Memory B cell (primary cell): ENCODE measurements around the gene SP100.
A peak's percentile ranks its signal among the peaks of the same experiment; 100 is the strongest.
"Not testable (repeated sequence)": the region's sequence is repeated elsewhere in the genome, so short reads cannot be mapped to it uniquely, and the experiment has no call there.

ENCODE experiments used
- ATAC-seq: fragments of 150-1000 bp; cut with Tn5 transposase; 2 replicates; pipeline ENCODE4 v1.10.0; 2021; ENCODE audit warnings: low read depth, mild to moderate bottlenecking, moderate library complexity
- DNase-seq, 2 donors: peaks; one replicate each; pipeline ENCODE4 v3.0.0; 2022; ENCODE audit warnings: low spot score in 2 of 2
- H3K27ac Mint-ChIP-seq: one replicate; pipeline ENCODE4 v1.8.0; 2022; ENCODE audit warnings: mild to moderate bottlenecking, moderate library complexity, mixed read lengths
- H3K27me3 Mint-ChIP-seq: one replicate; pipeline ENCODE4 v1.8.0; 2022; ENCODE audit warnings: mixed read lengths
- H3K36me3 Mint-ChIP-seq: one replicate; pipeline ENCODE4 v1.8.0; 2022; ENCODE audit warnings: mild to moderate bottlenecking, mixed read lengths
- H3K4me1 Mint-ChIP-seq: one replicate; pipeline ENCODE4 v1.8.0; 2022; ENCODE audit warnings: mixed read lengths
- H3K4me3 Mint-ChIP-seq: one replicate; pipeline ENCODE4 v1.8.0; 2022; ENCODE audit warnings: mild to moderate bottlenecking, moderate library complexity, mixed read lengths
- H3K9me3 Mint-ChIP-seq: one replicate; pipeline ENCODE4 v1.8.0; 2022; ENCODE audit warnings: mixed read lengths

SP100 gene

DNA sequence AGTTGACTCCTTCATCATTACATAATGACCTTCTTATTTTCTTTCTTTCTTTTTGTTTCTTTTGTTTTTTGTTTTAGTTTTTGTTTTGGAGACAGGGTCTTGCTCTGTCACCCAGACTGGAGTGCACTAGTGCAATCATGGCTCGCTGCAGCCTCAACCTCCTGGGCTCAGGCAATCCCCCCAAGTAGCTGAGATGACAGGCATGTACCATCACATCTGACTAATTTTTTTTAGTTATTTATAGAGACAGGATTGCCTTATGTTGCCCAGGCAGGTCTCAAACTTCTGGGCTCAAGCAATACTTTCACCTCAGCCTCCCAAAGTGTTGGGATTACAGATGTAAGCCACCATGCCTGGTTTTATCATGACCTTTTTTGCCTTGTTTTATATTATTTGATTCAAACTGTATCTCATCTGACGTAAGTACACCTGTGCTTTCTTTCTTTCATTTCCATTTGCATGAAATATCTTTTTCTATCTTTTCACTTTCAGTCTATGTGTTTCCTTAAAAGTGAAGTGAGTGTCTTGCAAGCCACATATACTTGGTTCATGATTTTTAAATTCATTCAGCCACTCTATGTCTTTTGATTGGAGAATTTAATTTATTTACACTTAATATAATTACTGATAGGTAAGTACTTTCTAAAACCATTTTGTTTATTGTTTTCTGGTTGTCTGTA is 39.1 kb downstream of the SP100 start:
- Mint-ChIP-seq H3K4me1 (peaks cover 61% of the 10 kb centered on the region), H3K27me3 (no peaks in the 10 kb centered on the region), H3K4me3 (peak overlapping the region; percentile 12), H3K27ac (peak overlapping the region; percentile 83), H3K36me3 (peaks cover 79% of the 10 kb centered on the region), H3K9me3 (peaks cover 12% of the 10 kb centered on the region)
- ATAC-seq = peak; percentile 42
- no peak for DNase-seq

- H3K9me3 Mint-ChIP-seq = peaks cover 12% of the 10 kb centered on the region
- peak; percentile 87 for ATAC-seq
- DNase-seq = peak in 1 of 2 donors; percentile 23
- peaks cover 80% of the 10 kb centered on the region for H3K36me3 Mint-ChIP-seq
- peak overlapping the region; percentile 49 for H3K4me3 Mint-ChIP-seq
- H3K4me1 Mint-ChIP-seq = peaks cover 63% of the 10 kb centered on the region
- peak overlapping the region; percentile 85 for H3K27ac Mint-ChIP-seq
- no peaks in the 10 kb centered on the region for H3K27me3 Mint-ChIP-seq
Observed at GRCh38 chr2:230457073-230457768, 41.2 kb downstream of the SP100 start.

DNA sequence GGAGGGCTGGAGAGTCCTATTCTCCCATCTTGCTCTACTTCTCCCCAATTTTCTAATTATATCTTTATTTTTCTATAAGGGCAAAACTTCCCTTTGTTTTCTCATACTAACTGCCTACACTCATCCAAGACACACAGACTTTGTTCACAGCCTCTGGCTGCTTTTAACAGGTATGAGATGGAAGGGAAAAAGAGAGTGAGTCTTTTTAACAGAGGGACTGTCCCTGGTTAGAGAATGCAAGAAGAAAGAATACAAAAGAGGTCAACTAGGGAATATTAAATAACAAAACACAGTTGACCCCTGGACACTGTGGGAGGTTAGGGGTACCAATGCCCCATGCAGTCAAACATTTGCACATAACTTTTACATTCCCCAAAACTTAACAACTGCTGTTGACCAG is 41.8 kb downstream of the SP100 start:
- Mint-ChIP-seq H3K4me3 (peak overlapping the region; percentile 49), H3K27me3 (no peaks in the 10 kb centered on the region), H3K27ac (peak overlapping the region; percentile 85), H3K4me1 (peaks cover 65% of the 10 kb centered on the region), H3K9me3 (peaks cover 12% of the 10 kb centered on the region), H3K36me3 (peaks cover 79% of the 10 kb centered on the region)
- ATAC-seq (no peak), DNase-seq (no peak)

- peaks cover 58% of the 10 kb centered on the region for H3K4me1 Mint-ChIP-seq
- H3K4me3 Mint-ChIP-seq = no peak overlapping the region
- no peaks in the 10 kb centered on the region for H3K27me3 Mint-ChIP-seq
- peaks cover 9% of the 10 kb centered on the region for H3K9me3 Mint-ChIP-seq
- H3K36me3 Mint-ChIP-seq = peaks cover 72% of the 10 kb centered on the region
- DNase-seq (no peak), ATAC-seq (no peak)
- H3K27ac Mint-ChIP-seq = peak overlapping the region; percentile 53
Observed at GRCh38 chr2:230459216-230459615, 43.2 kb downstream of the SP100 start.

- peaks cover 25% of the 10 kb centered on the region for H3K4me1 Mint-ChIP-seq
- no peak overlapping the region for H3K4me3 Mint-ChIP-seq
- H3K27me3 Mint-ChIP-seq = no peaks in the 10 kb centered on the region
- peak overlapping the region; percentile 80 for H3K27ac Mint-ChIP-seq
- no peak for ATAC-seq
- peaks cover 69% of the 10 kb centered on the region for H3K36me3 Mint-ChIP-seq
- H3K9me3 Mint-ChIP-seq = peaks cover 13% of the 10 kb centered on the region
- DNase-seq = no peak
Observed at GRCh38 chr2:230471074-230471473, 55.1 kb downstream of the SP100 start.

- no peak for DNase-seq
- Mint-ChIP-seq H3K27ac (peak overlapping the region; percentile 80), H3K4me3 (no peak overlapping the region), H3K9me3 (peaks cover 11% of the 10 kb centered on the region), H3K36me3 (peaks cover 62% of the 10 kb centered on the region), H3K27me3 (no peaks in the 10 kb centered on the region), H3K4me1 (peaks cover 20% of the 10 kb centered on the region)
- peak; percentile 30 for ATAC-seq
Observed at GRCh38 chr2:230472621-230473018, 56.6 kb downstream of the SP100 start.

DNA sequence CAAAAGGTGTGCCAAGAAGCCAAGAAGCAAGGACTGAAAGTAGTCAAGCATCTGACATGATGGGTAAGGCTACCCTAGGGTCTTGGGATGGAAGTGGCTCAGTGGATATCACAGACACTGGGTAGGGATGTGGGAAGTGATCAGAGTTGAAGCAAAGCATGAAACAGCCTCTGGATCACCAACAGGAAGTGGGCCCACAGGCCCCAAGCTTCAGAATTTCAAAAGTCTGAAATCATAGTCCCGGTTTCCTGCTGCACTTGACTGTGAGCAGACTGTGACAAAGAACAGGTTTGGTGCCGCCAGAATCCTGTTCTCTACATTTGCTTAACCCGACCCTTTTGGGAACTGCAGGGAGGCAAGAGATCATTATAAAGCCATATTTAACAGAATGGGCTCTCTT is 57.4 kb downstream of the SP100 start:
- DNase-seq (no peak), ATAC-seq (no peak)
- no peak overlapping the region for H3K4me3 Mint-ChIP-seq
- H3K27ac Mint-ChIP-seq = peak overlapping the region; percentile 80
- no peaks in the 10 kb centered on the region for H3K27me3 Mint-ChIP-seq
- peaks cover 20% of the 10 kb centered on the region for H3K4me1 Mint-ChIP-seq
- H3K9me3 Mint-ChIP-seq = peaks cover 11% of the 10 kb centered on the region
- peaks cover 60% of the 10 kb centered on the region for H3K36me3 Mint-ChIP-seq

GRCh38 chr2:230475143-230475542 is 59.1 kb downstream of the SP100 start:
- Mint-ChIP-seq H3K4me1 (peaks cover 21% of the 10 kb centered on the region), H3K27me3 (no peaks in the 10 kb centered on the region), H3K9me3 (peaks cover 11% of the 10 kb centered on the region), H3K27ac (no peak overlapping the region), H3K36me3 (peaks cover 66% of the 10 kb centered on the region), H3K4me3 (no peak overlapping the region)
- no peak for ATAC-seq
- no peak for DNase-seq

DNA sequence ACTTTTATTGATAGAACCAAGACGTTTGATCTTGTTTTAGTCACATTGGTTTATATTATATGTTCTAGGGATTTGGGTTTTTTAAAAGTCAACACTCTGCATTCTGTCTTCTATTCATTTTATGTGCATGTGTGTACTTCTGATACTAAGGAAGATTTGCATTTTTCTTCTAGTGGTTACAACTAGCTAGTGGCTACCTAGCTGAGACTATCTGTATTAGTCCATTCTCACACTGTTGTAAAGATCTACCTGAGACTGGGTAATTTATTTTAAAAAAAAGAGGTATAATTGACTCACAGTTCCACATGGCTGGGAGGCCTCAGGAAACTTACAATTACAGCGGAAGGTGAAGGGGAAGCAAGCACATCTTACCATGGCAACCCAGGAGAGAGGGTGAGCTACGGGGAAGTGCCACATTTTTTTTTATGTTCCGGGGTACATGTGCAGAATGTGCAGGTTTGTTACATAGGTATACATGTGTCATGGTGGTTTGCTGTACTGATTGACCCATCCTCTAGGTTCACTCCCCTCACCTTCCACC is 69.9 kb downstream of the SP100 start:
- H3K27ac Mint-ChIP-seq = peak overlapping the region; percentile 74
- H3K4me3 Mint-ChIP-seq = no peak overlapping the region
- H3K9me3 Mint-ChIP-seq = peaks cover 6% of the 10 kb centered on the region
- peaks cover 74% of the 10 kb centered on the region for H3K36me3 Mint-ChIP-seq
- DNase-seq (peak in 1 of 2 donors; percentile 23), ATAC-seq (peak; percentile 83)
- no peaks in the 10 kb centered on the region for H3K27me3 Mint-ChIP-seq
- peaks cover 43% of the 10 kb centered on the region for H3K4me1 Mint-ChIP-seq

GRCh38 chr2:230491219-230491618 is 75.2 kb downstream of the SP100 start:
- Mint-ChIP-seq H3K4me1 (peaks cover 38% of the 10 kb centered on the region), H3K36me3 (peaks cover 80% of the 10 kb centered on the region), H3K27ac (peak overlapping the region; percentile 65)
- H3K4me3 Mint-ChIP-seq, DNase-seq, ATAC-seq, H3K27me3 Mint-ChIP-seq, H3K9me3 Mint-ChIP-seq: not testable (repeated sequence)

DNA sequence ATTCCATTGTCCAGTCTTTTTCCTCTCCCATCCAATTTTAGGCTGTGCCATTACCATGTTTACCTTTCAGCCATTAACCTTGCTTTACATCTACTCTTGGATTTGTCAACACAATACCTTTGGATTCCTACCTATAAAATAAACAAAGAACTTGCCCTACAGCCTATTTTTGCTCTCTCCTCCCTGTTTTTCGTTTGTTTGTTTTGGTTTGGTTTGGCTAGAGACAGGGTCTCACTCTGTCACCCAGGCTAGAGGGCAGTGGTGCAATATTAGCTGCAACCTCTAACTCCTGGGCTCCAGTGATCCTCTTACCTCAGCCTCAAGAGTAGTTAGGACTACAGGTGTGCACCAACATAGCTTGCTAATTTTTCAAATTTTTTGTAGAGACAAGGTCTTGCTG is 76.1 kb downstream of the SP100 start:
- DNase-seq (no peak), ATAC-seq (no peak)
- peaks cover 72% of the 10 kb centered on the region for H3K36me3 Mint-ChIP-seq
- no peak overlapping the region for H3K4me3 Mint-ChIP-seq
- peaks cover 7% of the 10 kb centered on the region for H3K9me3 Mint-ChIP-seq
- H3K4me1 Mint-ChIP-seq = peaks cover 38% of the 10 kb centered on the region
- peak overlapping the region; percentile 5 for H3K27ac Mint-ChIP-seq
- H3K27me3 Mint-ChIP-seq = no peaks in the 10 kb centered on the region

DNA sequence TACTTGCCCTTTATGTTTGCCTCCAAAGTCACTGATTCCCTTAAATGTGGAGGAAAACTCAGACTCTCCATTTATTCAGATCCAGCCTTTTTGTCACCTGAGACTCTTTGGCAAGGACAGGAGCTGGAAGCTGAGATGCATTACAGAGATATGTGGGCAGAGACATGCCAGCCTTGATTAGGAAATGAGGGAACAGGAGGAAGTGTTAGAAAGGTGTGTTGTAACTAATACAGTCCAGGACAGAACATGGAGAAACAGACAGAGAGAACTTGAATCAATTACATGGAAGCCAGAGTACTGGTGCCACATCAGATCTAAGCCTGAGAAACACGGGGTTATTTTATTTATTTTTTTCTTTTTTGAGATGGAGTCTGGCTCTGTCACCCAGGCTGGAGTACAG is 79.0 kb downstream of the SP100 start:
- Mint-ChIP-seq H3K36me3 (peaks cover 59% of the 10 kb centered on the region), H3K4me3 (no peak overlapping the region), H3K27ac (peak overlapping the region; percentile 16), H3K9me3 (peaks cover 4% of the 10 kb centered on the region), H3K4me1 (peaks cover 43% of the 10 kb centered on the region), H3K27me3 (no peaks in the 10 kb centered on the region)
- ATAC-seq (no peak), DNase-seq (no peak)

DNA sequence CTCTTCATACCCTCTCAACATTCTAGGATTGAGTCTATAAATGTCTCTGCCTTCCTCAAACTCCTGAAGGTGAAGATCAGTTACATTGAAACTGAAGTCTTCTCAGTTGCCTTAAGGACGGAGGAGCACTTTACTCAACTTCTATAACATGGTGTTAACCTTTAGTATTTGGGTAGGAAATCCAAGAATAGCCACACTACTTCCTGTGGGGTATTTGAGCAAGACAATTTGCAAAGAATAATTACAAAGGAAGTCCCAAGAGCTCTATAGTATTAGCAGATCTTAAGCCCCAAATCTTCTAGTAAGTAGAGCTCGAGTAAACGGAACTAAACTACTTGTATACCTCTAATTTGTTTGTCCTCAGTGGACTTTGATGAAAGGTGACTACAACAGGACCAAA is 80.9 kb downstream of the SP100 start:
- Mint-ChIP-seq H3K36me3 (peaks cover 46% of the 10 kb centered on the region), H3K4me3 (peak overlapping the region; percentile 75), H3K27me3 (no peaks in the 10 kb centered on the region), H3K9me3 (peaks cover 2% of the 10 kb centered on the region), H3K4me1 (peaks cover 38% of the 10 kb centered on the region), H3K27ac (peak overlapping the region; percentile 96)
- ATAC-seq (peak; percentile 78), DNase-seq (peak in 1 of 2 donors; percentile 7)

DNA sequence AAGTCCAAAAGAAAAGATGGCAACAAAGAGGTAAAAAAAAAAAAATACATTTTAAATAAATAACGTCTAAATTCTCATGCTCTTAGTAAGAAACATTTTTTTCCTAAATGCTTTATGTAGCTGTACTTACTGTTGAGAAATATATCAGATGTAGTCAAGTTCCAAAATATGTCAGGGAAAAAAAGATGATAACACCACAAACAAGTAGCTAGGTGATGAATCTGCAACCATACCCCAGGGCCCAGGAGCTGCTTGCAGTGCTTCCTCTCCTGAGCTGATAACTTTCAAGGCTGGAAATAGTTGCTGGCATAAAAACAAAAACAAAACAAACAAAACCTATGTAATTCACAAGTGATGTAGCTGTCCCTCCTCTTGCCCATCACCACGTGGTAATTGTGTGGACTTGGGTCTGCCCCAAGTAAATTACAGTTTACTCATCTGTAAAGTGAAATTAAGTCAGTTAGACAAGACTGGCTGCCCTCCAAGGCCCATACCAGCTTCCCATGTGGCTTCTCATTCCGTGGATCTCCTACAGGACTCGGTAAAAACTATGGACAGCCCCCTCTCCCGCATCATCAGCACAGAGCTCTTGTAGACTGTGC is 82.6 kb downstream of the SP100 start:
- DNase-seq = no peak

More for the DNA sequence above, 82.6 kb downstream of the SP100 start:
- Mint-ChIP-seq H3K4me1 (peaks cover 34% of the 10 kb centered on the region), H3K9me3 (peaks cover 2% of the 10 kb centered on the region), H3K36me3 (peaks cover 48% of the 10 kb centered on the region), H3K4me3 (no peak overlapping the region), H3K27me3 (no peaks in the 10 kb centered on the region), H3K27ac (peak overlapping the region; percentile 62)
- ATAC-seq = no peak
